Fibroblast of lung (primary cell): ENCODE data around the gene FAM3B.

Source experiments
- CTCF ChIP-seq, 2 donors: IDR thresholded peaks in 1 of 2; conservative IDR thresholded peaks in 1 of 2; 1 replicate in 1 of 2; 2 replicates in 1 of 2; pipeline ENCODE4 v1.5.1; 2011 to 2012; ENCODE audit warnings: low read length in 2 of 2, control low read depth in 1 of 2, inconsistent platforms in 1 of 2, low read depth in 1 of 2, mild to moderate bottlenecking in 1 of 2
- EZH2 ChIP-seq: IDR thresholded peaks from 2 replicates; pipeline ENCODE4 v1.5.1; 2012; ENCODE audit warnings: low read length, control low read depth, mild to moderate bottlenecking; ENCODE audit errors: missing control alignments

GRCh38 chr21:41318218-41318617, 1.6 kb downstream of the FAM3B start:
- TF ChIP-seq EZH2 (no peak), CTCF (conservative IDR thresholded peaks at IDR 0.05 in 1 of 2, IDR thresholded peaks at IDR 0.05 in 1 of 2; ENCODE audit: low read depth in 1 of 2, low read length in 2 of 2) (no peak)
